HT1080 (cell line): ENCODE measurements around the gene ITCH. TPM values are rescaled to one million over a fixed set of nuclear protein-coding genes. Genes with fewer than 3 reads are reported as not detected.
"Not testable (repeated sequence)": the region's sequence is repeated elsewhere in the genome, so short reads cannot be mapped to it uniquely, and the experiment has no call there.

Experiments used
- DNase-seq: peaks from one replicate; pipeline ENCODE4 v3.0.0-alpha.2; 2015; ENCODE audit warnings: low read depth
- total RNA-seq: library from RNA; depleted of rRNA; stranded (reverse); fragments of >200 nt; shearing (Covaris generic); gene quantifications from 2 replicates; pipeline ENCODE4 v1.2.3, GENCODE V29; 2014

The ITCH gene
- total RNA-seq, 1 experiment from 2014 or later: 25.4 TPM

DNA sequence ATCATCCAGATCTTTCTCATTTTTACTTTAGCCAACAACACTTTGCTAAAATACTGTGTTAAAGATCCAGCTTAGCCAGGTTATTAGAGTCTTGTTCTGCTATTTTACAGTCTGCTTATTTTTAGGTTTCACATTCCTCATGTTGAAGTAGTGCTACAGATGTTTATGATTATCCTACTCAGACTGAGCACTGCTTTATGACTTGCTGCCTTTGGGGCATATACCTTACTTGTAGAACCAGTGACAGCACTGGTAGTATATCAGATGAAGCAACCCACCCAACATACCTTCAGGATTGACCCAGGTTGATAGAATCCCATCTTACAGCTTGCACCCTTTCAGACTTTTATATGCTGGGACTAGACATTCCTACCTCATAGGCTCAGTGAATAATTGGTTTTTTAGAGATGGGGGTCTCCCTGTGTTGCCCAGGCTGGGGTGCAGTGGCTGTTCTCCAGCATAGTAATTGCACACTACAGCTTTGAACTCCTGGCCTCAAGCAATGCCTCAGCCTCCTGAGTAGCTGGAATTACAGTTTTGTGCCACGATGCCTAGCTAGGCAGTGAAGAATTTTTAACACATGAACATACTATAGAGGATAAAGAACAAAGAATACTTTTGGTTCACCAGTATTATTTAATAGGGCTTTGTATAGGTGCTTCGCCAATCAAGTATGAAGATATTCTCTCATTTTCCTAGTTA, 89.4 kb downstream of the ITCH start:
- no peak for DNase-seq

DNA sequence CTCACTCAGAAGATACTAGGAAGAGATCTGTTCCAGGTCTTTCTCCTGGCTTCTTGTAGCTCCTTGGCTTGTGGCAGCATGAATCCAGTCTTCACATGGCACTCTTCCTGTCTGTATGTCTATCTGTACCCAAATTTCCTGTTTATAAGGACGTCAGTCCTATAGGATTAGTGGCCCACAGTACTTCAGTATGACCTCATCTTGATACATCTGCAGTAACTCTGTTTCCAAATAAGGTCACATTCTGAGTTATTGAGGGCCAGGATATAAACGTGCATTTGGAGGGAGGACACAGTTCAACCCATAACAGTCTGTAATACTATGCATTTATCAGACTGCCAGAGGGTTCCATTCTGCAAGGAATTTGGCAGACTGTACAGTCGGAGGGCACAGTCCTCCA, 95.6 kb downstream of the ITCH start:
- DNase-seq: peak; percentile 38

DNA sequence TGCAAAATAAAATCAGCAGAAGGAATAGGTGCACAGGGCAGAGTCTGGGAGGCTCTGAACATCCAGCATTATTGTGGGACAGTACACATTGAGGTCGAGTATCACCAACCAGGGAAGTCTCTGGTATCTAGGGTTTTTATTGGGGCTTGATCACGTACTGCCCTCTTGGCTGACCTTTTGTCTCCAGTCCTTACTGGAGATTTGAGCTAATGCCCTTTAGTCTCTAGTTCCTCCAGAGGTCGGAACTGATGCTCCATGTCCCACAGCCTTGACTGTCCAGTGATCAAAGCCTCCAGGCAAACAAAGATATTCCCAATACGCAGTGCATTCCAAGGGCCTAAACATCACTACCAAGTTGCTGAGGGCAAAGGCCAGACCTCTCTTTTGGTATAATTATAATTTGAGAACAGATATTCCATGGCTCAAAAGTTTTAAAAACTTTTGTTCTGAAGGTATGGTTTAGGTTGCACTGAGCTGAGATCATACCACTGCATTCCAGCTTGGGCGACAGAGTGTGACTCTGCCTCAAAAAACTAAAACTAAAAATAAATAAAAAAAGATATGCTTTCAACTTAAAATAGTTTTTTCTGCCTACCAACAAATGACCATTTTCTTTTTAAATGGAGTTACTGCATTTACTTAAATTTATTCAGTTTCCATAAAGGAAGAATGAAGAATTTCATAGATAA, 96.3 kb downstream of the ITCH start:
- no peak for DNase-seq

DNA sequence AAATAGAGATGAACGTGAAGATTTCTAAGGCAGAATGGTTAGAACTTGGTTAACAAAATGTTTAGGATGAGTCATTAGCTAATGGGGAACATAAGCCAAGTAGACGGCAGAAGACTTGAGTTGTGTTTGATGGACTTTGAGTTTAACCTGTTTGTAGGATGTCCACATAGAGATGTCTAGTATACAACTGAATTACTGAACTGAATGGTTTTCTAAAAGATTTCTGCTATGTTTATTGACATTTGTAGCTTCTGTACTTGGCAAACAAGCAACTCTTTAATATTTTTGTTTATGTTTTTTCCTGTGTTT, 98.7 kb downstream of the ITCH start:
- no peak for DNase-seq

DNA sequence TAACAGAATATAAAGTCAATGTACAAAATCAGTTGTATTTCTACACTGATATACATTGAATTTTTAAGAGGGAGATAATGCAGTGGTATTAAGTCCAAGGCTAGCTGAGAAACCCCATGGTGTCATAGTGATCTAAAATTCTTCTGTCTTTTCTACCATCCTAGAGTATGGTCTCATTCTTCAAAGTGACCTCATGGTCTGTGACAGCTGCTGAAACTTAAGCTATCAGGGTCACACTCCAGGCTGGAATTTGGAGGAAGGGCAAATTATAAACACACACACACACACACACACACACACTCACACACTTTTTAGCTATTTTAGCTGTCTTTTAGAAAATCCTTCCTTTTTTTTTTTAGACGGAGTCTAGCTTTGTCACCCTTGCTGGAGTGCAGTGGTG, 105.9 kb downstream of the ITCH start:
- no peak for DNase-seq

DNA sequence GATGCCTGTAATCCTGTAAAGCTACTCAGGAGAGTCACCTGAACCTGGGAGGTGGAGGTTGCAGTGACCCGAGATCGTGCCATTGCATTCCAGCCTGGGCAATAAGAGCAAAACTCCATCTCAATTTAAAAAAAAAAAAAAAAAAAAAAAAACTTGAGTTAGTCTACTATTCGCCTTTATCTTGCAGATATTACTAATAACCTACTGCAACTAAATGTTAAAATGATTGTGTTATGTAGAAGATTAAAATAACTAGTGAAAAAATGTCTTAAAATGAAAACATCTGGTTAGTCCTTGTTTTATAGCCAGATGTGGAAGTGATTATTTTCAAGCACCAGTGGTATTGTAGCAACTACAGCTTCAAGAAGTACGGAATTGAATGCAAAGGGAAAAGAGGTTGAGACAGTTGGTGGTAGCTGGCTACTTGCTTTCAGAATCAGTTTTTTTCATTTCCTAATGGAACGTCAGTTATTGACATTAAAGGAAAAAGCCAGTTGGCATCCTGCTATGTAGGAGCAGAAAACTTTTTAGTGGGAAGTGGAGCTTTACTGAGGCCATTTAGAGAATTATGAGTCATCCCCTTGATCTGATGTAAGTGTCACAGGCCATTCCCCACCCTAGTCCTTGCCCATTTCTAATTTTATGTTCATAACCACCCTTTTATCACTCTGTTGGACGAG, 109.3 kb downstream of the ITCH start:
- DNase-seq: peak; percentile 58

DNA sequence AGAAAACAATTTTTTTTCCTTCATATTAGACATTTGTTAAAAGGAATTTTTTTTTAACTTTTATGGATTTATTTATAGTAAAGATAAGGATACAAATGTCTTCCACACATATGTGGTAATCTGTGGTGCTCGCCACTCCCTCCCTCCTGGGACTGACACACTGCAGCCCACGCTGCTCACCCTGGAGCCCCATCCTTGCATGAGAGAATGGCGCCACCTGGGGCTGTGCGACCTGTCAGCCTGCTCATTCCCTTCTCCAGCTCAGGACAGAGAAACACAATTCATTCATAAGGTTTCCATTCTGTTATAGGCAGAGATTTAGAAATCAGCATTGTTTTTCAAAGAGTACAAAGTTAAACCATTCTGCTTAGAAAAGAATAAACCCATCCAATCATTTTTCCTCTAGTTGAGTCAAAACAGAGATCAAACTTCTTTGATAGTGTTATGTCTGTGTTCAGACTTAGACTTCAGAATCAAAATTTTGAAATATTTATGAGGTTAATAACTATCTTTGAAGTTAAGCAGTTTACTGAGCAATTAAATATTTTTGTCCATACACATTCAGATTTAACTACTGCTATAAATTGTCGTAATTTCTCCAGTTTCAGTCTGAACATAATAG, 110.3 kb downstream of the ITCH start:
- peak; percentile 45 for DNase-seq

DNA sequence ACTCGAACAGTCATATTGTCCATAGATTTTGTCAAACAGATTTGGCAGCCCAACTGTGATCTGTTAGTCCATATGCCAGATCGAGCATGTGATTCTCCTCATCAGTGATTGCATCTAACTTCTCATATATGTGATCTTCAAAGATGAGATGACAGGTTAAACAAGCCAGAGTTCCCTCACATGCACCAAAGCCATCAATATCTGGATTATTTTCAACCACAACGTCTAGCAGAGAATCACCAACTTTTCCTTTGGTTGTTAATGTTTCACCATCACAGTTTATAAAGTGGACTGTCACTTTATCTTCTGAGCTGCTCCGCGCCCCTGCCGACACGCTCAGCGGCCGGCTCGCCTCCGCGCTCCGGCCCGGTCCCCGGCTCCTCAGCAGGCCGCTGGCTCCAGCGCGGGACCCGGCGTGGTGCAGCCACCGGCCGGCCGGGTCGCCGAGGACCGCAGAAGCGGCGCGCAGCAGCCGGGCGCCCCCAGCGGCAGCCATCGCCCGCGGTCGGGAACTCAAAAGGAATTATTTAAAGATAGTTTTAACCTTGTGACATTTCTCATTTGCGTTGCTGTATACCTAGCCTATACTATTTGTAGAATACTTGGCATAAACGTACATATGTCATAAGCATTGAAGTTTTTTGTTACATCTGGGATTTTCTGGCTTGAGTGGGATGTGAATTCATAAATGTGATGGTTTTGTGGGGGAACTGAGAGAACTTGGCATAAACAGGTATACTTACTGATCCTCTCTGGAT, 113.1 kb downstream of the ITCH start:
- DNase-seq: no peak

DNA sequence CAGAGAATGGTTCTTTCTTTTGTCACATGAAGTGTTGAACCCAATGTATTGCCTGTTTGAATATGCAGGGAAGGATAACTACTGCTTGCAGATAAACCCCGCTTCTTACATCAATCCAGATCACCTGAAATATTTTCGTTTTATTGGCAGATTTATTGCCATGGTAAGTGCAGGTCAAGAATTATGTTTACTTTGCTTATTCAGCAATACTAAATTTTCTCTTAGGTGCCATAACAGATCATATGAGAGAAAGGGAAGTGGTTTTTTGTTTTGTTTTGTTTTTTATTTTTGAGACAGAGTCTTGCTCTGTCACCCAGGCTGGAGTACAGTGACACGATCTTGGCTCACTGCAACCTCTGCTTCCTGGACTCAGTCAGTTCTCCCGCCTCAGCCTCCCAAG, 116.6 kb downstream of the ITCH start:
- DNase-seq: no peak

DNA sequence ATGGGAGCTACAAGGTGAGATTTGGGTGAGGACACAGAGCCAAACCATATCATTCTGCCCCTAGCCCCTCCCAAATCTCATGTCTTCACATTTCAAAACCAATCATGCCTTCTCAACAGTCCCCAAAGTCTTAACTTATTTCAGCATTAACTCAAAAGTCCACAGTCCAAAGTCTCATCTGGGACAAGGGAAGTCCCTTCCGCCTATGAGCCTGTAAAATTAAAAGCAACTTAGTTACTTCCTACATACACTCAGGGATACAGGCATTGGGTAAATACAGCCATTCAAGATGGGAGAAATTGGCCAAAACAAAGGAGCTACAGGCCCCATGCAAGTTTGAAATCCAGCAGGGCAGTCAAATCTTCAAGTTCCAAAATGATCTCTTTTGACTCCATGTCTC, 119.1 kb downstream of the ITCH start:
- DNase-seq: not testable (repeated sequence)

DNA sequence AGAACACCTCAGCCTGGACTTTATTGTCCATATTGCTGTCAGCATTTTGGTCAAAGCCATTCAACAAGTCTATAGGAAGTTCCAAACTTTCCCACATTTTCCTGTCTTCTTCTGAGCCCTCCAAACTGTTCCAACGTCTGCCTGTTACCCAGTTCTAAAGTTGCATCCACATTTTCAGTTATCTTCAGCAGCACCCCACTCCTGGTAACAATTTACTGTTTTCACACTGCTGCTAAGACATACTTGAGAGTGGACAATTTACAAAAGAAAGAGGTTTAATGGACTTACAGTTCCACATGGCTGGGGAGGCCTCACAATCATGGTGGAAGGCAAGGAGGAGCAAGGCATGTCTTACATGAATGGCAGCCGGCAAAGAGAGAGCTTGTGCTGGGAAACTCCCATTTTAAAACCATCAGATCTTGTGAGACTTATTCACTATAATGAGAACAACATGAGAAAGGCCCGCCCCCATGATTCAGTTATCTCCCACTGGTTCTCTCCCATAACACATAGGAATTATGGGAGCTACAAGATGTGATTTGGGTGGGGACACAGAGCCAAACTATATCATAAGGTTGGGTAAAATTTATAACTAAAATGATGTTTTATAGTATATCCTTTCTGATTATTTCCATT, 120.6 kb downstream of the ITCH start:
- not testable (repeated sequence) for DNase-seq

DNA sequence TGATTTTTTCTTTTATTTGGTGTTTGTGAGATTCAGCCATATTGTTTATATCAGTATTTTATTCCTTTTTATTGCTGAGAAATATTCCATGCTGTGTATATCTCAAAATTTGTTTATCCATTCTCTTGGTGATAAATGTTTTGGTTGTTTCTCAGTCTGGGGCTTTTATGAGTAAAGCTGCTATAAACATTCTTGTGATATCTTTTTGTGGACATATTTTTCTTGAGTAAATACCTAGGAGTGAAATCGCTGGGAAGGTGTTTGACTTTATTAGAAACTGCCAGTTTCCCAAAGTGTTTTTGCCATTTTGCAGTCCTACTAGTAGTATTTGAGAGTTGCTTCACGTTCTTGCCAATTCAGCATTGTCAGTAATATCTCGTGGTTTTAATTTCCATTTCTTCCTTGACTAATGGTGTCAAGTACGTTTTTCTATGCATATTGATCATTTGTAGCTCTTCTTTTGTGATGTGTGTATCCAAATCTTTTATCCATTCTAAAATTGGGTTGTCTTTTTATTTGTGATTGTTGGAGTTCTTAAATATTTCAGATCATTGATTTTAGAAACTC, 122.1 kb downstream of the ITCH start:
- DNase-seq: no peak

DNA sequence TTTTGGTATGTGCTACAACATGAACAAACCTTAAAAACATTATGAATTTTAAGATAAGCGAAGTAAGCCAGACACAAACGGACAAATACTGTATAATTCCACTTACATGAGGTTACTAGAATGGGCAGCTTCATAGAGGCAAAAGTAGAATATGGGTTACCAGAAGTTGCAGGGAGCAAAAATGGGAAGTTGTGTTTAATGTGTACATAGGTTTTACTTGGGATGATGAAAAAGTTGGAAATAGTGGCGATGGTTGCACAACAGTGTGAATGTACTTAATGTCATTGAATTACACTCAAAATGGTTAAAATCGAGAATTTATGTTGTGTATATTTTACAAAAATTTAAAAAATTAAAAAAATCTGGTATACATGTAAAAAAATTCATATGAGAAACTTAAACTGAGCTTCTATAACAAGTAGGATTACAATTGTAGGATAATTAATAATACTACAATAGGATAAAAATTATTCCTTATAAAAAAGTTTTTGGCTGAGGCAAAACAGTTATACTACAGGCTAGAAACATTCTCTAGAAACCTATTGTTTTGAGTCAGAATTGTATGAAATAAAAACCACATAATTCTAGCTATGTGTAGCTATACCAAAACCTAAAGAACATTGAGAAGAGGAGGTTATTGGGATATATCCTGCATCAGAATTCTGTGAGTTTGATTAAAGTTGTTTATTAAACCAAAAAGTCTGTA, 128.3 kb downstream of the ITCH start:
- no peak for DNase-seq

DNA sequence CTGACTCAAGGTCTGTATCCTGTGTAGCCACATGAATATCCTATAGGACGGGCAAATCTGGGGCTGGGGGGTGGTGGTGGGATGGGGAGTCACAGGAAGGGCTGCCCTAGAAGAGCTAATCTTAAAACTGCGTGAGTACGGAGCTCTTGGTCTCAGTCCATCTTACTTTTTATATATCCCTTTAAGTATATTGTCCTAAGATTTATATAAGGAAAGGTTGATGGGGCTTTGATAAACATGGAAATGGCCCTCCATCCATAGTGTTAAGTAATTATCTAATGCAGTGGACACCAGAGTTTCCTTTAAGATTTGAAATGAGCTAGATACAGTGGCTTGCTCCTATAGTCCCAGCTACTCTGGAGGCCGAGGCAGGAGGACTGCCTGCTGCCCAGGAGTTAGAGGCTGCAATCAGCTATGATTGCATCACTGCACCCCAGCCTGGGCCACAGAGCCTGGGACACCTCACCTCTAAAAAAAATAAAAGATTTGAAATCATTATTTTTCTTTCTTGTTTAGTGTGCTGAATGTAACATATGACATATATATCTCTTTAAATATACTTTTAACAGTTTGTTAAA, 128.9 kb downstream of the ITCH start:
- DNase-seq: no peak

DNA sequence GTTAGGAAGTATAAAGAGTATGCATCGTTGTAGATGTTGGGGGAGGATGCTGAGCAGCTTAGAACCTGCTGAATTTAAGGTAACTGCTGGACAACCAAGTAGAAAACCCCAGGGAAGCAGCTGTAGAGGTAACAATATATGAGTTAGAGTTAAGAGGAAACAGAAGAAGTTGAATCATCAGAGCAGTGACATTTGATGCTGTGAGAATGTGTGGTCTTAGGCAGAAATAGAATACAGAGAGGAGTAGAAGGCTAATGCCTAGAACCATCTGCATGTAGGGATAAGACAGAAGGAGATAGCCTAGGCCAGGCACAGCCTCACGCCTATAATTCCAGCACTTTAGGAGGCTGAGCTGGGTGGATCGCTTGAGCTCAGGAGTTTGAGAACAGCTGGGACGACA, 130.6 kb downstream of the ITCH start:
- DNase-seq: peak; percentile 20

DNA sequence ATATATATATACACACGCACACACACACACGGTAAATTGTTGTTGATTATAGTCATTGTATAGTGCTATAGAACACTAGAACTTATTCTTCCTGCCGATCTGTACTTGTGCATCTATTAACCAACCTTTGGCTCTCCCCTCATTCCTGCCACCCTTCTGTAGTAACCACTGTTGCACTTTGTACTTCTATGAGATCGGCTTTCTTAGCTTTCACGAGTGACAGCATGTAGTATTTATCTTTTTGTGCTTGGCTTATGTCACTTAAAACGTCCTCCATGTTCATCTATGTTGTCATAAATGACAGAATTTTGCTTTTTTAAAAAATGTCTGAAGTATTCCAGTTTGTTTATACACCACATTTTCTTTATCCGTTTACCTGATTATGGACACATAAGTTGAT, 132.2 kb downstream of the ITCH start:
- no peak for DNase-seq

DNA sequence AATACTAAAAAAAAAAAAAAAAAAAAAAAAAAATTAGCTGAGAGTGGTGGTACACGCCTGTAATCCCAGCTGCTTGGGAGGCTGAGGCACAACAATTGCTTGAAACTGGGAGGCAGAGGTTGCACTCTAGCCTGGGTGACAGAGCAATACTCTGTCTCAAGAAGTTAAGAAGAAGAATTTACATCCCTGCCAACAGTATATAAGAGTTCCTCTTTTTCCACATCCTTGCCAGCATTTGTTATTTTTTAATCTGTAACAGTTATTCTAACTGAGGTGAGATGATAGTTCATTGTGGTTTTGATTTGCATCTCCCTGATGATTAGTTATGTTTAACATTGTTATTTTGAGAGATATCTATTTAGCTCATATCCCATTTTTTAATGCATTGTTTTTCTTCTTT, 132.8 kb downstream of the ITCH start:
- DNase-seq: no peak

DNA sequence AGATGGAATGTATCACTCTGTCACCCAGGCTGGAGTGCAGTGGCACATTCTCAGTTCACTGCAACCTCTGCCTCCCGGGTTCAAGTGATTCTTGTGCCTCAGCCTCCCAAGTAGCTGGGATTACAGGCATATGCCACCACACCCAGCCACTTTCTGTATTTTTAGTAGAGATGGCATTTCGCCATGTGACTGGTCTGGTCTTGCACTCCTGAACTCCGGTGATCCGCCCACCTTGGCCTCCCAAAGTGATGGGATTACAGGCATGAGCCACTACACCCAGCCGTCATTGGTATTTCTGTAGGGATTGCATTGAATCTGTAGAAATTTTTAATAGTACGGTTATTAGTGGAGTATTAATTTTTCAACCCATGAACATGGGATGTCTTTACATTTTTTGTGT, 134.5 kb downstream of the ITCH start:
- not testable (repeated sequence) for DNase-seq

DNA sequence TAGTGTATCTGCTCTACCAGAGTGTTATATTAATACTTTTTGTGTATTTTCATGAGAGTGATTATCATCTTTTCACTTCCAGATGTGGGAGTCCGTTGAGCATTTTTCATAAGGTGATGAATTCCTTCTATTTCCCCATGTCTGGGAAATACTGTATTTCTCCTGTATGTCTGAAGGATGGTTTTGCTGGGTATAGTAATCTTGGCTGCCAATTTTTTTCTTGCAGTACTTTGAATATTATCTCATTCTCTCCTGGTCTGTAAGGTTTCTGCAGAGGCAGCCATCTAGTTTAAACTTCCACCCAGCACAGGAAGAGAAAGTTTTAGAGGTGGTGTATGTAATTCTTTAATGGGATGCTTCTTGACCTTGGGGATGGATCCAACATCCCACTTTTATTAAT, 137.8 kb downstream of the ITCH start:
- DNase-seq: no peak

DNA sequence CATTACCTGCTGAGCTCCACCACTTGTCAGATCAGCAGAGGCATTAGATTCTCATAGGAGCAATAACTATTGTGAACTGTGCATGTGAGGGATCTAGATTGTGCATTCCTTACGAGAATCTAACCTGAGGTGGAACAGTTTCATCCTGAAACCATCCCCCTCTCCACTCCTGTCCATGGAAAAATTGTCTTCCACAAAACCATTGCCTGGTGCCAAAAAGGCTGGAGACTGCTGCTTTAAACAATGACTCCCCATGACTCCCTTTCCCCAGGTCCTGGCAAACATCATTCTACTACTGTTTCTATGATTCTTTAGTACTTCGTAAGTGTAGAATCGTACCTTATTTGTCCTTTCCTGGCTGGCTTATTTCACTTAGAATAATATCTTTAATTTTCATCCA, 143.4 kb downstream of the ITCH start:
- DNase-seq: no peak
